ENCODE measurements around the gene GK. TPM values are rescaled to one million over a fixed set of nuclear protein-coding genes. Genes with fewer than 3 reads are reported as not detected.

GK gene
- total and polyA plus RNA-seq, 2 donors (not counting 1 experiment from before 2014, with no cell fraction given): 4.8 to 10.2 TPM

DNA sequence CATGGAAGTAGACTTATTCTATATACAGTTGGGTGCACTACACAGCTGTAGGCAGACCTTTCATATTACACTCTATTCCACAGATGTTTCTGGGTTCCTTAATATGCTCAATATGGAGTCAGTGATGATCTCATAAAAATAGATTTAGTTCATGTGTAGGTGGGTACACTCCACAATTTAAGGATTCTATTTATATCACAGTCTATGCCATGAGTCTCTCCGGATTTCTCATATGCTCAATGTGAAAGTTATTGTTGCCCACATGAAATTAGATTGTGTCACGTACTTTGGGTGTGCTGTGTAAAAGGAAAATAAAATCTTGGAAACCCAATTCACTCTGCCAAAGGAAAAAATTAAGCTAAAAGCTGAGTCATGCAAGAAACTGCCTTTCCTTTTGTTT lies 43.2 kb upstream of the GK start:
- Mint-ChIP-seq H3K27ac (no peak overlapping the region), H3K4me1 (peaks cover 2% of the 10 kb centered on the region), H3K4me3 (no peak overlapping the region), H3K9me3 (ENCODE audit: insufficient read depth) (no peaks in the 10 kb centered on the region), H3K27me3 (no peaks in the 10 kb centered on the region)
- ChIA-PET CTCF (no interaction called here), POLR2A (no interaction called here)
- H3K4me2 ChIP-seq (replicated peaks; ENCODE audit: low read depth, low read length, poor library complexity, severe bottlenecking): no peak overlapping the region
- no peak overlapping the region for H2AFZ ChIP-seq (ENCODE audit: insufficient read depth, low read depth, low read length, poor library complexity, severe bottlenecking)
- H3K9ac ChIP-seq (ENCODE audit: low read length): no peak overlapping the region
- DNase-seq (no peak), ATAC-seq (ENCODE audit: low read depth) (no peak)
- intact Hi-C loops (cut with micrococcal nuclease): no loop called here
- H3K36me3 ChIP-seq (replicated peaks in 1 of 2; ENCODE audit: control extremely low read depth in 1 of 2, control insufficient read depth in 1 of 2, extremely low read depth in 1 of 2, insufficient read depth in 2 of 2, low read length in 1 of 2): no peaks in the 10 kb centered on the region
- H3K79me2 ChIP-seq (ENCODE audit: control insufficient read depth, insufficient read depth, low read length): no peaks in the 10 kb centered on the region
- H4K20me1 ChIP-seq (ENCODE audit: control insufficient read depth, insufficient read depth, low read length, poor library complexity, severe bottlenecking): no peaks in the 10 kb centered on the region
- no peaks in the 10 kb centered on the region for H3K4me1 ChIP-seq (ENCODE audit: control insufficient read depth in 2 of 2, insufficient read depth in 2 of 2, low read length in 2 of 2)
- no peak for TF ChIP-seq EZH2 (IDR thresholded peaks at IDR 0.05; ENCODE audit: borderline replicate concordance, insufficient read depth, low read depth, low read length, poor library complexity, severe bottlenecking)
- TF ChIP-seq CTCF (IDR thresholded peaks at IDR 0.05): no peak
- no peaks in the 10 kb centered on the region for H3K9me3 ChIP-seq (ENCODE audit: control extremely low read depth in 1 of 3, control insufficient read depth in 2 of 3, insufficient read depth in 1 of 3, low read length in 2 of 3)
- no peak overlapping the region for H3K27ac ChIP-seq (ENCODE audit: low read length in 2 of 2)
- WGBS (ENCODE audit: insufficient coverage): no CpG with 5 or more reads among the region's 2 CpGs
- no peak overlapping the region for H3K4me3 ChIP-seq (ENCODE audit: control extremely low read depth in 1 of 5, extremely low read depth in 1 of 5, insufficient read depth in 1 of 5, low read depth in 2 of 5, low read length in 4 of 5)
- no peaks in the 10 kb centered on the region for H3K27me3 ChIP-seq (replicated peaks in 1 of 4; ENCODE audit: control extremely low read depth in 1 of 4, control insufficient read depth in 3 of 4, insufficient read depth in 4 of 4, low read length in 3 of 4)

DNA sequence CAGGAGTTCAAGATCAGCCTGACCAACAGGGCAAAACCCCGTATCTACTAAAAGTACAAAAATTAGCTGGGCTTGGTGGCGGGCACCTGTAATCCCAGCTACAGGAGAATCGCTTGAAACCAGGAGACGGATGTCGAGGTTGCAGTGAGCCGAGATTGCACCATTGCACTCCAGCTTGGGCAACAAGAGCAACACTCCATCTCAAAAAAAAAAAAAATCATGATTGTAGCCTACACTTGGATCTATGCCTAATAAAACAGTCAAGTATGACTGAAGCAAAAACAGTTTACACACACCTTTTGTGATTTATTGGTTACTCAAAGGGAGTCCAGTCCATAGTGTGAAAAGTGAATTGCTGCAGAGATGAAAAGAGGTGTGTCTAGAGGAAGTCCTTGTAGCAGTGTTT lies 41.0 kb upstream of the GK start:
- no peak overlapping the region for H3K4me2 ChIP-seq (replicated peaks; ENCODE audit: low read depth, low read length, poor library complexity, severe bottlenecking)
- ATAC-seq (ENCODE audit: low read depth) (no peak), DNase-seq (no peak)
- Mint-ChIP-seq H3K4me1 (peaks cover 2% of the 10 kb centered on the region), H3K9me3 (ENCODE audit: insufficient read depth) (no peaks in the 10 kb centered on the region), H3K27ac (no peak overlapping the region), H3K4me3 (no peak overlapping the region), H3K27me3 (no peaks in the 10 kb centered on the region)
- H3K9me3 ChIP-seq (ENCODE audit: control extremely low read depth in 1 of 3, control insufficient read depth in 2 of 3, insufficient read depth in 1 of 3, low read length in 2 of 3): no peaks in the 10 kb centered on the region
- TF ChIP-seq EZH2 (IDR thresholded peaks at IDR 0.05; ENCODE audit: borderline replicate concordance, insufficient read depth, low read depth, low read length, poor library complexity, severe bottlenecking) (no peak), CTCF (IDR thresholded peaks at IDR 0.05) (no peak)
- no peak overlapping the region for H3K27ac ChIP-seq (ENCODE audit: low read length in 2 of 2)
- no peak overlapping the region for H3K9ac ChIP-seq (ENCODE audit: low read length)
- no peaks in the 10 kb centered on the region for H3K27me3 ChIP-seq (replicated peaks in 1 of 4; ENCODE audit: control extremely low read depth in 1 of 4, control insufficient read depth in 3 of 4, insufficient read depth in 4 of 4, low read length in 3 of 4)
- WGBS (ENCODE audit: insufficient coverage): 100% methylated on average over 3 of the region's 6 CpGs
- H2AFZ ChIP-seq (ENCODE audit: insufficient read depth, low read depth, low read length, poor library complexity, severe bottlenecking): no peak overlapping the region
- no peaks in the 10 kb centered on the region for H4K20me1 ChIP-seq (ENCODE audit: control insufficient read depth, insufficient read depth, low read length, poor library complexity, severe bottlenecking)
- intact Hi-C loops (cut with micrococcal nuclease): no loop called here
- POLR2A ChIA-PET: no interaction called here
- no peaks in the 10 kb centered on the region for H3K4me1 ChIP-seq (ENCODE audit: control insufficient read depth in 2 of 2, insufficient read depth in 2 of 2, low read length in 2 of 2)
- no peaks in the 10 kb centered on the region for H3K79me2 ChIP-seq (ENCODE audit: control insufficient read depth, insufficient read depth, low read length)
- H3K4me3 ChIP-seq (ENCODE audit: control extremely low read depth in 1 of 5, extremely low read depth in 1 of 5, insufficient read depth in 1 of 5, low read depth in 2 of 5, low read length in 4 of 5): peak overlapping the region in 1 of 5 experiments; percentile 25
- H3K36me3 ChIP-seq (replicated peaks in 1 of 2; ENCODE audit: control extremely low read depth in 1 of 2, control insufficient read depth in 1 of 2, extremely low read depth in 1 of 2, insufficient read depth in 2 of 2, low read length in 1 of 2): no peaks in the 10 kb centered on the region
- CTCF ChIA-PET: interaction anchor here (0.7 kb wide), 1 partner anchor 146 kb away, joined by 4 read pairs; no protein-coding TSS in a partner anchor

Data from B cell (primary cell).